GM19035 (cell line): ENCODE data around the gene CCDC74A.
"Not testable (repeated sequence)": the region's sequence is repeated elsewhere in the genome, so short reads cannot be mapped to it uniquely, and the experiment has no call there.

Source experiments
- ATAC-seq: cut with Tn5 transposase; IDR thresholded peaks from one replicate; pipeline ENCODE4 v1.9.1; 2021; ENCODE audit not compliant: unreplicated experiment

The CCDC74A gene

GRCh38 chr2:131556998-131557397, 29.3 kb downstream of the CCDC74A start:
- no peak for ATAC-seq

GRCh38 chr2:131557558-131558321, 30.1 kb downstream of the CCDC74A start:
- peak; percentile 64 for ATAC-seq

GRCh38 chr2:131566371-131566770, 38.7 kb downstream of the CCDC74A start:
- no peak for ATAC-seq

GRCh38 chr2:131567891-131568290, 40.2 kb downstream of the CCDC74A start:
- no peak for ATAC-seq

GRCh38 chr2:131568401-131568800, 40.7 kb downstream of the CCDC74A start:
- not testable (repeated sequence) for ATAC-seq

GRCh38 chr2:131572175-131572574, 44.5 kb downstream of the CCDC74A start:
- no peak for ATAC-seq

GRCh38 chr2:131577812-131578211, 50.1 kb downstream of the CCDC74A start:
- no peak for ATAC-seq

- ATAC-seq: no peak
Observed at GRCh38 chr2:131580187-131580586, 52.5 kb downstream of the CCDC74A start.
